SK-N-MC (cell line): Measurements from ENCODE around the gene CDRT4.

Experiments
- DNase-seq: peaks from one replicate; pipeline ENCODE4 v3.0.0-alpha.2; 2011; ENCODE audit warnings: low read depth, low spot score
- H3K27ac ChIP-seq: fragments of 200-600 bp; sonication (generic); 2 replicates; pipeline ENCODE4 v1.5.1; 2016; ENCODE audit warnings: mixed run types
- H3K36me3 ChIP-seq: fragments of 200-600 bp; sonication (generic); 2 replicates; pipeline ENCODE4 v1.6.1; 2017; ENCODE audit warnings: antibody characterized with exemption, low read length, mixed read lengths; ENCODE audit not compliant: insufficient read depth
- H3K4me3 ChIP-seq: fragments of 200-600 bp; sonication (generic); 2 replicates; pipeline ENCODE4 v1.5.1; 2016
- H3K9ac ChIP-seq: fragments of 200-600 bp; sonication (generic); 2 replicates; pipeline ENCODE4 v1.8.0; 2017; ENCODE audit warnings: mixed run types, mixed read lengths; ENCODE audit not compliant: insufficient read length
- H3K9me3 ChIP-seq: fragments of 200-600 bp; sonication (generic); 2 replicates; pipeline ENCODE4 v1.6.1; 2017; ENCODE audit warnings: low read depth, mild to moderate bottlenecking, antibody characterized with exemption, low read length, moderate library complexity, mixed read lengths
- EZH2 ChIP-seq: fragments of 200-600 bp; sonication (generic); IDR thresholded peaks from one replicate; pipeline ENCODE4 v1.6.1; 2017; ENCODE audit warnings: antibody characterized with exemption
- FOXP2 ChIP-seq: optimal IDR thresholded peaks from 2 replicates; pipeline ENCODE3; 2011; ENCODE audit warnings: mild to moderate bottlenecking, moderate library complexity; ENCODE audit not compliant: insufficient read depth; ENCODE audit errors: extremely low read length, control extremely low read depth
- POLR2AphosphoS5 ChIP-seq: IDR thresholded peaks from 2 replicates; pipeline ENCODE4 v1.6.1; 2012; ENCODE audit warnings: mild to moderate bottlenecking, low read depth, low read length, borderline replicate concordance

CDRT4 gene

GRCh38 chr17:15469260-15469659 is 1.8 kb upstream of the CDRT4 start:
- TF ChIP-seq FOXP2 (no peak), POLR2AphosphoS5 (no peak), EZH2 (no peak)
- no peak for DNase-seq
- H3K36me3 ChIP-seq: no peaks in the 10 kb centered on the region
- no peak overlapping the region for H3K27ac ChIP-seq
- no peak overlapping the region for H3K9ac ChIP-seq
- H3K4me3 ChIP-seq: no peak overlapping the region
- H3K9me3 ChIP-seq: no peaks in the 10 kb centered on the region

- no peak for DNase-seq
- Histone ChIP-seq H3K4me3 (no peak overlapping the region), H3K9ac (no peak overlapping the region), H3K9me3 (no peaks in the 10 kb centered on the region), H3K36me3 (no peaks in the 10 kb centered on the region), H3K27ac (no peak overlapping the region)
- TF ChIP-seq FOXP2 (no peak), POLR2AphosphoS5 (no peak), EZH2 (no peak)
These were observed 705 bp upstream of the CDRT4 start for GRCh38 chr17:15468126-15468525.

- Histone ChIP-seq H3K9me3 (no peaks in the 10 kb centered on the region), H3K36me3 (no peaks in the 10 kb centered on the region), H3K9ac (no peak overlapping the region), H3K27ac (no peak overlapping the region), H3K4me3 (no peak overlapping the region)
- no peak for TF ChIP-seq EZH2
- TF ChIP-seq POLR2AphosphoS5: no peak
- no peak for TF ChIP-seq FOXP2
- no peak for DNase-seq
These were observed 1.3 kb downstream of the CDRT4 start for GRCh38 chr17:15466131-15466530.

- Histone ChIP-seq H3K9me3 (no peaks in the 10 kb centered on the region), H3K4me3 (no peak overlapping the region), H3K27ac (no peak overlapping the region), H3K9ac (no peak overlapping the region), H3K36me3 (no peaks in the 10 kb centered on the region)
- no peak for DNase-seq
- TF ChIP-seq EZH2: no peak
- TF ChIP-seq FOXP2: no peak
- TF ChIP-seq POLR2AphosphoS5: no peak
These were observed 2.2 kb downstream of the CDRT4 start for GRCh38 chr17:15465045-15465701.

- Histone ChIP-seq H3K9ac (no peak overlapping the region), H3K9me3 (no peaks in the 10 kb centered on the region), H3K4me3 (no peak overlapping the region), H3K36me3 (no peaks in the 10 kb centered on the region), H3K27ac (no peak overlapping the region)
- no peak for DNase-seq
- no peak for TF ChIP-seq POLR2AphosphoS5
- TF ChIP-seq FOXP2: no peak
- TF ChIP-seq EZH2: no peak
These were observed 3.0 kb downstream of the CDRT4 start for GRCh38 chr17:15464231-15464985.

GRCh38 chr17:15462976-15463772 is 4.2 kb downstream of the CDRT4 start:
- no peak overlapping the region for H3K4me3 ChIP-seq
- no peak overlapping the region for H3K27ac ChIP-seq
- no peak overlapping the region for H3K9ac ChIP-seq
- TF ChIP-seq EZH2 (no peak), POLR2AphosphoS5 (no peak), FOXP2 (no peak)
- no peak for DNase-seq
- no peaks in the 10 kb centered on the region for H3K36me3 ChIP-seq
- H3K9me3 ChIP-seq: no peaks in the 10 kb centered on the region

GRCh38 chr17:15457723-15458094 is 9.7 kb downstream of the CDRT4 start:
- Histone ChIP-seq H3K36me3 (no peaks in the 10 kb centered on the region), H3K4me3 (no peak overlapping the region), H3K27ac (no peak overlapping the region), H3K9ac (no peak overlapping the region), H3K9me3 (no peaks in the 10 kb centered on the region)
- no peak for DNase-seq
- TF ChIP-seq EZH2: no peak
- no peak for TF ChIP-seq FOXP2
- TF ChIP-seq POLR2AphosphoS5: no peak
